Right lobe of liver (tissue), 4 donors: ENCODE data around the gene SLC25A13.

Experiments used
- CTCF ChIP-seq, 4 donors: fragments of 200-600 bp in 3 of 4; fragments of 450-650 bp in 1 of 4; IDR thresholded peaks; one replicate each; pipeline versions ENCODE4 v1.5.1 to v1.8.0; 2016 to 2022; ENCODE audit warnings: antibody characterized with exemption in 4 of 4, mild to moderate bottlenecking in 2 of 4
- POLR2A ChIP-seq: fragments of 450-650 bp; IDR thresholded peaks from one replicate; pipeline ENCODE4 v1.6.1; 2017; ENCODE audit warnings: antibody characterized with exemption, mild to moderate bottlenecking
- donor health status: DM: no; HTN: no; CAD: no.
- donor health status: DM: no; HTN: no; CAD: no.
- donor health status: DM: no; HTN: yes; CAD: no.

- TF ChIP-seq CTCF (IDR thresholded peaks at IDR 0.05) (no peak), POLR2A (no peak)
These were observed 22.4 kb downstream of the SLC25A13 start for GRCh38 chr7:96299496-96299895.
